ENCODE results near the gene TM9SF3.

DNA sequence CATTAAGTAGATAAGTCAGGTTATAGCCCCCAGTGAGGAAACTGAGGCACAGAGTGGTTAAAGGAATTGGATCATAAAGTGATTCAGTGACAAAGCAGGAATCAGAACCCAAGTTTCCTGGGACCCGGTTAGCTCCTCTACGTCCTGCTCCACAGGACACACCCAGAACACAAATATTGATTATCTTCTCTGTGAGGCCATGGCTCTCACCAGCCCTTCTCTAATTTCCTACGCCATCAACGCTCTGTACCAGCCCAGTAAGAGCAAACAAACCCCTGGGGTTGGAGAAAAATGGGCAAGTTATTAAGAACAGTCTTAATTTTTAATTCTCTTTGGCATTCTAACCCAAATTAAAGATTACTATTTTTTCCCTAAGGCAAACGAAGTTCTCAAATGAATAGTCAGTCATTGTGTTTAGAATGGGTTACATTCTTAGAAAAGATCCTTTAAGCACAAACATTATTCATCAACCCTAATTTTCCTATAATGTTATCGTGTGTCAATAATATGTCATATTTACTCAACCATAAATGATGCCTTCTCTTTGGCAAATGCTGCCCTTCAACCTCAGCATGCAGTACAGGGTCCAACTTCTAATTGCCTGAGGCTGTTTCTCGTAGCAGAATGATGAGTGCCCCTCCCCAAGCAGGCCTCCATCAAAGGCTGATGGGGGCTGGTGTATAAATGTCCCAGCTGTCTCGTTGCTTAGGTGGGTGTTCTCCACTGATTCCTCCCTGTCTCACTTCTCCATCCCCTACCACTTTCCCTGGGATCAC, 25.4 kb upstream of the TM9SF3 start:
- TF ChIP-seq YY1 (IDR thresholded peaks at IDR 0.05; ENCODE audit: insufficient read depth, insufficient read length) (no peak), SUZ12 (IDR thresholded peaks at IDR 0.05; ENCODE audit: extremely low read depth, insufficient read depth, insufficient read length) (no peak), ZNF274 (IDR thresholded peaks at IDR 0.05; ENCODE audit: low read depth, low read length) (no peak)

All from NT2/D1 (cell line).